Colonic mucosa (tissue), 4 donors: Measurements from ENCODE around the gene LHFPL2. TPM values are rescaled to one million over a fixed set of nuclear protein-coding genes. Genes with fewer than 3 reads are reported as not detected.
"Not testable (repeated sequence)": the region's sequence is repeated elsewhere in the genome, so short reads cannot be mapped to it uniquely, and the experiment has no call there.

Experiments
- DNase-seq: peaks from one replicate; pipeline ENCODE4 v3.0.0-alpha.2; 2020
- H3K27ac ChIP-seq: fragments of 200-600 bp; one replicate; pipeline ENCODE4 v1.8.0; 2021
- H3K27me3 ChIP-seq: fragments of 200-600 bp; one replicate; pipeline ENCODE4 v1.8.0; 2021
- H3K36me3 ChIP-seq: fragments of 200-600 bp; one replicate; pipeline ENCODE4 v1.8.0; 2021
- H3K4me1 ChIP-seq: fragments of 200-600 bp; one replicate; pipeline ENCODE4 v1.8.0; 2021; ENCODE audit warnings: mild to moderate bottlenecking
- H3K4me3 ChIP-seq: fragments of 200-600 bp; one replicate; pipeline ENCODE4 v1.8.0; 2021
- H3K9ac ChIP-seq, 2 donors: one replicate each; pipeline ENCODE4 v1.7.0; 2013; ENCODE audit warnings: control low read depth in 2 of 2, low read depth in 2 of 2, low read length in 2 of 2
- H3K9me3 ChIP-seq: fragments of 200-600 bp; one replicate; pipeline ENCODE4 v1.8.0; 2021
- CTCF ChIP-seq: fragments of 200-600 bp; IDR thresholded peaks from one replicate; pipeline ENCODE4 v1.8.0; 2022; ENCODE audit warnings: antibody characterized with exemption, mild to moderate bottlenecking
- intact Hi-C: fragments of 100-400 bp; cut with DNase I; formaldehyde crosslinking; loops from one replicate; pipeline ENCODE4 v1.14.1; 2022
- total RNA-seq, 2 donors: library from RNA; stranded (reverse); fragmentation: NEBNext Ultra II Directional in 1 of 2; extraction: Animal tissue kit (Norgen Biotek cat#: 25700) in 1 of 2; gene quantifications; one replicate each; pipeline ENCODE4 v1.2.1, GENCODE V29; 2021
- donor health status: healthy.
- donor health status: DM: no; HTN: no; CAD: no.
- donor health status: DM: no; HTN: no; CAD: no.

Gene LHFPL2
- total RNA-seq, 2 donors from 2014 or later = 35.5 to 39.2 TPM

GRCh38 chr5:78467140-78467539, 181.4 kb downstream of the LHFPL2 start:
- Histone ChIP-seq H3K9me3 (no peaks in the 10 kb centered on the region), H3K27ac (no peak overlapping the region), H3K36me3 (no peaks in the 10 kb centered on the region), H3K9ac (no peak overlapping the region), H3K4me1 (no peaks in the 10 kb centered on the region), H3K4me3 (no peak overlapping the region), H3K27me3 (no peaks in the 10 kb centered on the region)
- intact Hi-C loops = loop anchor here (10.0 kb wide), 1 partner anchor 488 kb away; no protein-coding TSS in a partner anchor
- no peak for DNase-seq
- no peak for TF ChIP-seq CTCF

GRCh38 chr5:78458843-78459242, 189.7 kb downstream of the LHFPL2 start:
- TF ChIP-seq CTCF = no peak
- no peak for DNase-seq
- no peaks in the 10 kb centered on the region for H3K36me3 ChIP-seq
- intact Hi-C loops = no loop called here
- no peaks in the 10 kb centered on the region for H3K9me3 ChIP-seq
- H3K27ac ChIP-seq = no peak overlapping the region
- H3K9ac ChIP-seq = no peak overlapping the region
- H3K27me3 ChIP-seq = no peaks in the 10 kb centered on the region
- no peaks in the 10 kb centered on the region for H3K4me1 ChIP-seq
- no peak overlapping the region for H3K4me3 ChIP-seq

GRCh38 chr5:78457507-78457906, 191.1 kb downstream of the LHFPL2 start:
- H3K9ac ChIP-seq, H3K4me1 ChIP-seq, intact Hi-C loops, H3K4me3 ChIP-seq, H3K36me3 ChIP-seq, DNase-seq, H3K9me3 ChIP-seq, H3K27ac ChIP-seq, H3K27me3 ChIP-seq: not testable (repeated sequence)

GRCh38 chr5:78449103-78449502, 199.5 kb downstream of the LHFPL2 start:
- Histone ChIP-seq H3K36me3 (no peaks in the 10 kb centered on the region), H3K4me3 (no peak overlapping the region), H3K9me3 (no peaks in the 10 kb centered on the region), H3K9ac (no peak overlapping the region), H3K4me1 (no peaks in the 10 kb centered on the region), H3K27me3 (no peaks in the 10 kb centered on the region), H3K27ac (no peak overlapping the region)
- TF ChIP-seq CTCF = no peak
- DNase-seq = no peak
- intact Hi-C loops = no loop called here

GRCh38 chr5:78447775-78448424, 200.7 kb downstream of the LHFPL2 start:
- TF ChIP-seq CTCF = no peak
- no peaks in the 10 kb centered on the region for H3K9me3 ChIP-seq
- H3K4me3 ChIP-seq = no peak overlapping the region
- no peaks in the 10 kb centered on the region for H3K27me3 ChIP-seq
- intact Hi-C loops = no loop called here
- no peak overlapping the region for H3K9ac ChIP-seq
- H3K36me3 ChIP-seq = no peaks in the 10 kb centered on the region
- no peaks in the 10 kb centered on the region for H3K4me1 ChIP-seq
- no peak overlapping the region for H3K27ac ChIP-seq
- DNase-seq = no peak
